Activated CD8-positive, alpha-beta memory T cell treated with anti-CD3 and anti-CD28 coated beads, Interleukin-2, amount 50 U/mL, for 1 hour (primary cell): ENCODE data around the gene SERPINB6.
"Not testable (repeated sequence)": the region's sequence is repeated elsewhere in the genome, so short reads cannot be mapped to it uniquely, and the experiment has no call there.

Experiments used
- DNase-seq: peaks from one replicate; pipeline ENCODE4 v3.0.0-alpha.2; 2020; ENCODE audit errors: extremely low read depth

Gene SERPINB6

DNA sequence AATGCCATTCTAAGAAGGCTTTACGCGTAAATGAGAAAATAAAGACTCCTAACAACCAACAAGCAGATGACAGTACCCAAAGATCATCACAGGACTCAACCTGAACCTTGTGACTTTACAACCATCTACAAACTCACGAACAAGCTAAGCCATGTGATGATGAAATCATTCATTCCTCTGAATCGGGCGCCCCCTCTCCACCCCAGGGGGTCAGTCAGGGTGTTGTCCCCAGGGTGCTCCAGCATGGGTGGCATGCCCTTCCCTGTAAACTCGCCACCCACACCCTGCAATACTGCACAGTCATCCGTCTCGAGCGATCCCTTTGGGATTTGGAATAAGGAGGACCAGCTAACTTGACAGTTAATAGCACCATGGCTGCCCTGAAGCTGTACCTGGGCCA lies 12.6 kb downstream of the SERPINB6 start:
- DNase-seq = no peak

DNA sequence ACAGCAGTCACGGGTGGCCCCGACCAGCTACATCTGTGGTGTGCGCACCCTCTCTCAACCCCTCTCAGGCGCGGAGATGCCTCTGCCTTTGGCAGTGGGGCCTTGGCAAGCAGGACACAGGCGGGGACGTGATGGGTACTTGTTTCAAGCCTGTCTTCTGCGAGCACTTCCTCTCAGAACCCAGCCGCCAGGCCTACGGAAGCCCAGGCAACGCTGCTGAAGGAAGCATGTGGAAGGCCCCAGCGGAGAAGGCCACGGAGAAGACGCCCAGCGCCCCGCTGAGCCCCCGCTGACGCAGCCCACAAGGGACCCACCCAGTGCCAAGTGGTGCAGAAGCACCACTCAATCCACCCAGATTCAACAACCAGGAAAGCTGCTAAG lies 13.0 kb downstream of the SERPINB6 start:
- no peak for DNase-seq

DNA sequence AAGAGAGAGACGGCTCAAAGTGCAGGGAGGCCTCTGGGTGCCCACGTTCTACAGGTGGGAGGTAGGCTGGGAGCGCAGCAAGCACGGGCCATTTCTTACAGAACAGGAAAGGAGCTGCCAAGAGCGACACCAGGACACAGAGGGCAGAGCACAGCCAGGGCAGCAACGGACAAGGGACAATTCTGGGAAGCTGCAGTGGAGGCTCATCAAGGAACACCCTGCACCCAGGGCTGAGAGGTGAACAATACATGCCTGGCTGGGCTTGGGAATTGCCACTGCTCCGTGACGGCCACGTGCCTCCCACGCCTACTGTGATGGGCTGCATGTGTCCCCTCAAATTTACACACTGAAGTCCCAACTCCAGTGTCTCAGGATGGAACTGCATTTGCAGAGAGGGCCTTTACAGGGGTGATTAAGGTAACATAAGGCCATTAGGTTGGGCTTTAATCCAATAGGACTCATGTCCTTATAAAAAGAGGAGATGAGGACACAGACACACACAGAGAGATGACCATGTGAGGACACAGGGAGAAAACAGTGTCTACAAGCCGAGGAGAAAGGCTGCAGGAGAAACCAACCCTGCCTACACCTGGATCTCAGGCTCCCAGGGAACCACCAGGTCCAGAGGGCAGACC lies 13.6 kb downstream of the SERPINB6 start:
- DNase-seq = no peak

DNA sequence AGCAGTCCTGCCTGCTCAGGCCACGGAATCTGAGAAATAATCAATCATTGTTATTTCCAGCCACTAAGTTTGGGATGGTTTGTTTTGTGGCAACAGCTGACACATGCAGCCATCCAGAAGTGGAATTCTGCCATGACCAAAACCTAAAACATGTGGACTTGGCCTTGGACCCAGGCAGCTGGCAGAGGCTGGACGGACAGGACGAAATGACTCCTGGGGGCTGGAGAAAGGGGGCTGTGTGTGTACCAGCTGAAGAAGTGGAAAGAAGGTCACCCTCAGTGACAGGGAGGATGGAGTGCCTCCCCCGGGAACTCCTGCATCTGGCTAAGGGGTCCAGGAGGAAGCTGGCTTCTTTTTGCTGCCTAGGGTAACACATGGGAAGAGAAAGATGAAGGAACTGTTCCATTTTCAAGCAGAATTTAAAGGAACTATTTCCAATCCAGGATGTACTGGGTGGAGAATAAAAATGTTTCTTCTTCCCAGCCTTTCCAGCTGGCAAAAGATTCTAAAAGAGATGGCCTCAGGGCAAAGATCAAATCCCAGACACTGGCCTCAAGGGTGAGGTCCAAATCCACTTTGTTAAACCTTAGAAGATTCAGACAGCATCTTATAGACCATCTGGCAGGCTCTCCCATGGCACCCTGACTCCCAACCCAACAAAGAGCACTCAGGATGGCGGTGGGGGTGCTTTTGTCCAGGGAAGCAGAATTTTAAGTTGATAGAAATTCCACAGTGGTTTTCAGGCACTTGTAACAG lies 14.3 kb downstream of the SERPINB6 start:
- no peak for DNase-seq

DNA sequence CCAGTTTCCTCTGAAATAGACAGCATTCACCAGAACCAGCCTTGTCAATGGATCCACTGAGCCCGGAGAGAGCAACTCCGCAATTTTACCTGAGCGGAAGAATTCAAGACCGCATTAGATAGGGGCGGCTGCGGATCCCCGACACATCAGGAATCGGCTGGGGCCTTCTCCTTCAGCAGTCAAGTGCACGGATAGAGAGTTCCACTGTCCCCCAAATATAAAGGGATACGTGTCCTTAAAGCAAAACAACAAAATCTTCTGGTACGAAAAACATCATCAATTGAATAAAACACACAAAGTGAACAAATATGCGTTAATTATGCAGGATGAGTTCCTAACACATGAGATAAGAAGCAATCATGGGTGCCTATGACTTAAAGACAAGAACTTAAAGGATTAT lies 18.3 kb downstream of the SERPINB6 start:
- no peak for DNase-seq

DNA sequence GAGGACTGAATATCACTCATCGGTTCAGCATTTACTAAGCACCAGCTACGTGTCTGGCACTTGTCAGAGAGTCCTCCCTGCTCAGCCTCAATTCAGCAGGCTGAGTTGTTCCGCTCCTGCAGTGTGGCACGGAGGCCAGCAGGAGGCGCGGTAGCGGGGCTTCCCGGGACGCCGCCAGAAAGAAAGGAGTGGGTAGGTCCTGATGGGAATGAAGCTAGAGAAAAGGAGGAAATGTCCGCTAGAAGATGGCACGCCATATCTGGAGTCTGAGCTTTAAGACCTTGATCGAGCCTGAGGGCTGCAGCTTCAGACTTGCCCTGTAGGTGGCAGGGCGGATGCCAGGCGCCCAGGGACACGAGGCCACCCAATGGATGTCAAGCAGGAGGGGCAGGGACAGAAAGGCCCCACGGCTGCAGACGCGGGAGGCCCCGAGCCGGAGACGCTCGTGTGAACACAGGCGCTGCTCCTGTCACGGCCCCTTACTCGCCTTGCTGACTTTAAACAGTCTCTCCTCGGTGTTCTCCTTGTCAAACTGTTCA lies 18.7 kb downstream of the SERPINB6 start:
- DNase-seq = no peak

DNA sequence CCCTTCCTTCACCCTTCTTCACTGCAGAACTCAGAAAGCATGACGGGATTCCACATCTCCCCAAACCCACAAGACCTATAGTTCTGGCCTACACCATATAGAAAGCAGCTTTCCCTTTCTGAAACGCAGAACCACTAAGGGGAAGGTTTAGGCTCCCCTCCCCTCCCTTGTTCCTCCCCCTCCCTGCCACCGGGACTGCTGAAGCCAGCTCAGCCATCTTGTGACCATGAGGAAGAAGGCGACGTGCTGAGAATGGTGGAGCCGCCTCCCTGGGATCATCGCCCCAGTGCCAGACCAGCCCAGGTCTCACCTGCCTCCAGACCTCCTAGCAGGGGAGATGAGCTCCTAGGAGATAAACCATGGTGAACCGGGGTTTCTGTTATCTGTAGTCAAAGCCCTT lies 19.6 kb downstream of the SERPINB6 start:
- DNase-seq = no peak

DNA sequence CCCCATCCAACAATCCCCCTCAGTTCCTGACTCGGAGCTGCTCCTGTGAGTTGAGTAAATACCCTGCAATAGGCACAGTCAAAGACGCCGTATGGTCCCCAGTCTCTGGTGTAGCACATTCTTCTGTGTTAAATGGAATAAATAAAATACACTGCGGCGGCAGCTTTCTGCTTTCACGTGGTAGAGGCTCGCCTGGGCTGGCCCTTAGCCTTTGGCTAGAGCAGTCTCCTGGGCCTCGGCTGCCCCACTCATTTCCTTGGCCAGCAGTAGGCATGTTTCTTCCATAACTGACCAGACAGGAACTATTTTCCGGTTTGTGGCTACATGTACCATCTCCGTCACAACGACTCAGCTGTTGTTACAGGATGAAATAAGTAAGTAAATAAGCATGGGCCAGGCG lies 20.7 kb downstream of the SERPINB6 start:
- DNase-seq = no peak

DNA sequence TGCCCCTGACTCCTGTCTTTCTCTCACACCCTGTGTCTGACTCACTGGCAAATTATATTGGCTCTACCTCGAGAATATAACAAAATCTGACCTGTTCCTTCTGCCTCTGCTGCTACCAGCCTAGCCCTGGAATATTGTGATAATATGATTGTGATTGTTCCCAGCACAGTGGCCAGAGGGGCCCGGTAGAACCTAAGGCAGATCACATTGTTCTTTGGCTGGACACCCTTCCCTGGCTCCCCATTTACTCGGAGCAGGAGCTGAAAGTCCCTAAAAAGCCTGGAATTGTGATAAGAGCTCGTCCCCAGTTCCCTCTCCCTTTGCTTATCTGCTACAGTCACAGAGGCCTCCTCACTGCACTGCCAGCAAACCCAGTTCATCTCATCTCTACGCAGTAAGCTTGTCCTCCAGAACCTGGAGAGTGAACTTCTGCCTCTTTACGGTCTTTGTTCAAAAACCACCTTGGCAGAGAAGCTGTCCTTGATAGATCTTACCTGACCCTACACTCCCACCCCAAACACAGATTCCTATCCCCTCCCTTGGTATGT lies 21.8 kb downstream of the SERPINB6 start:
- no peak for DNase-seq

DNA sequence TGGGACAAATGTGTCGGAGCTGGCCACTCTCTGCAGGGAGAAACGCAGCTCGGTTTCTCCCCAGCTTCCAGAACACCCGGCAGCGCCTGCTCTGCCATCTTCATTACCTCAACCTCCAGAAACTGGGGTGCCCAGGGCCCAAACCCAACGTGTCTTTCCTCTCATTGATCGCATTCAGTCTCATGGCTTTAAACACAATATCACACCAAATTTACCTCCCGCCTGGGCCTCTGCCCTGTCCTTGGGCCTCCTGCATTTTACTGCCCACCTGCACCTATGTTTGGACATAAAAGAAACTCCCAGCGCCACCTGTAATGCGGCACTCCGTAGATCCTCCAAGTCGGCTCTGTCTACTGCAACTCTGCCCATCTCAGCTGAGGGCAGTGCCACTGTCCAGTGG lies 22.2 kb downstream of the SERPINB6 start:
- DNase-seq = no peak

DNA sequence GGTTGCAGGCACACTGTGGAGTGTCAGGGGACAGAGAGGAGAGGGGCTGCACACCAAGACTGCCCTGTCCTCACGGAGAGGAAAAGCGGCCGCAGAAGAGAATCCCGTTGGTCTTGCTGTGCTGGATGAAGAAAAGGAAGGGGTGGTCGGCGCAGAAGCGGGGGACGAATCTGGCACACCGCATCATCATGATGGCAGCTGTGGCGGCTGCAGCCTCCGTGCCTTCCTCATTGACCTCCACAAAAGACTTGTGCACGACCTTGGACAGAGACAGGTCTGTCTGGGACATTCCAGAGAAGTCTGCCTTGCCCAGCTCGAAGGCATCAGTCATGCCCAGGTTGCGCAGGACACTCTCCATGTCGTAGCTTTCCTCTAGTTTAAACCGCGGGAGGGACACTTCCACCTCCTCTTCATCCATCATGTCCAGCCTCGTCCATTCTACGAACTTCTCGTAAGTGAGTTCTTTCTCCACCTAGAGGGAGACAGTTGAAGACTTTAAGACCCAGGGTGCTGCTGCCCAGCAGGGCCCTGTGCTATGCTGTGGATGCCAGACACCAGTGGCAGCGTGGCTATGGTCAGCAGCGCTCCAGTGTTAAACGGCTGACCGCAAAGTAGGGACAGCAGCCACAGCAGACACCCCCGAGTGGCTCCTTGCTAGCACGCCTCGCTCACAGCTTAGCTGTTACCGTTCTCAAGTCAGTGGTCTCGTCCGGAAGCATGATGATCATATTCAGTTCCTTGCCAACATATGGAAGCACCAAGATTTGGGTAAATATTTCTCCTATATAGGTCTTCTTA lies 22.9 kb downstream of the SERPINB6 start:
- no peak for DNase-seq

DNA sequence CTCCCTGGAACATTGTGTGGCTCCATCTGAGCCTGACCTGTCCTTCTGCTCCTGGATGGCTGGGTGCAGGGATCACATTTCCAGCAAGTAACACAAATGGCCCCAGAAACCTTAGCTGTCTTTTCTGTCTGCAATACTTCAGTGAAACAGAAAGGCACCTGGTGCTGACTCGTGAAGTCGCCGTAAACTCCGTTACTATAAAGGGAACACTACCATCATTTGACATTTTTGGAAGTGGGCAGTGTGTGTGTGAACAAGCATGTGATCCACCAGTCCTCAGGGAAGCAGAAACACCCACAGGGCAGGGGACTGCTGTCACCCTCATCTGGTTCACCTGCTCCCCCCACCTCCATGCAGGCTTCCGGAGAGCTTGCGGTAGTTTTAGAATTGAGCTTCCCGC lies 23.9 kb downstream of the SERPINB6 start:
- DNase-seq = no peak

DNA sequence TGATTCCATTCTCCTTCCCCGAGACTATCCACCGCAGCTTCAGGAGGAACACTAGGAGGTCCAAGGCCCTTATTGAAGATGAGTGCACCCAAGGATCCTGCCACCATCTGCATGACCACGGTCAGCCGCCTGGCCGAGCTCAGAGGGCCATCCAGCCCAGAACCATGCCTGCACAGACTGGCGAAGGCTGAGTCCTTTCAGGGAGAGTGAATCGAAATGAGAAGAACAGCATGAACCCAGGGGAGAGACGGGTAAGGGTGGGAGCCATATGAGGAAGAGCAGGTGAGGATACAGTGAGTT lies 26.3 kb downstream of the SERPINB6 start:
- DNase-seq = no peak

DNA sequence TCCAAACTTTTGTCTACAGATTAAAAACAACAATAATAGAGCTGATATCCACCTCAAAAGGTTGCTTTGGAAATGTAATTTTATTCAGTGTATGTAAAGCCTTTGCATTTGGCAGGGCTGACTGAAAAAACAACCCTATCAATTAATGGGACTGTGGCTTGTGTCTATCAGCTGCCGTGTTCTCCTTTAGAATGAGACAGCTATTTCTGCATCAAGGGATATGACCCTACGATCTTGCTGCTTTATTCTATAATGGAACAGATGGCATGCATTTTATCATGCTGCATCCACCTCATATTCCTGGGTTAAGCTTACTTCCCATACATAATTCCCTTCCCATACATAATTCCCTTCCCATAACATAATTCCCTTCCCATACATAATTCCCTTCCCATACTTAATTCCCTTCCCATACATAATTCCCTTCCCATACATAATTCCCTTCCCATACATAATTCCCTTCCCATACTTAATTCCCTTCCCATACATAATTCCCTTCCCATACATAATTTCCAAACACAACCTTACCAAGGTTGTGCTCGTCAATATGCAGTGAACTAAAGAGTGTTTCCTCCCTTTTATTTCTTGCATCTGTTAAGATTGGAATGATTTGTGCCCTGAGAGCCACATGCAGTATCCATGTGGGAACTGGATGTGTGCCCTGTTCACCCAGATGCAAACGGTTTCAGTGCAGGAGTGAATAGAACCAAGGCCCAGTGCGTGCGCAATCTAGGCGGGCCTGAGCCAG lies 26.8 kb downstream of the SERPINB6 start:
- DNase-seq = no peak

DNA sequence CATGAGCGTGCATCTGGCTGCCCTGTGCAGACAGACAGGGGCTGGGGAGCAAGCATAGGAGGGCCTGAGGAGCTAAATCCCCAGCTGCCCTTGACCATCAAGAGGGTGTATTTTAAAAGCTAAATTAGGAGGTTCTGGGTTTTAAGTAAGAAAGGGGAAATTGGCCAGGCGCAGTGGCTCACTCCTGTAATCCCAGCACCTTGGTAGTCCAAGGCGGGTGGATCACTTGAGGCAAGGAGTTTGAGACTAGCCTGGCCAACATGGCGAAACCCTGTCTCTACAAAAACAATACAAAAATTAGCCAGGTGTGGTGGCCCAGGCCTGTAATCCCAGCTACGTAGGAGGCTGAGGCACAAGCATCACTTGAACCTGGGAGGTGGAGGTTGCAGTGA lies 27.8 kb downstream of the SERPINB6 start:
- no peak for DNase-seq

DNA sequence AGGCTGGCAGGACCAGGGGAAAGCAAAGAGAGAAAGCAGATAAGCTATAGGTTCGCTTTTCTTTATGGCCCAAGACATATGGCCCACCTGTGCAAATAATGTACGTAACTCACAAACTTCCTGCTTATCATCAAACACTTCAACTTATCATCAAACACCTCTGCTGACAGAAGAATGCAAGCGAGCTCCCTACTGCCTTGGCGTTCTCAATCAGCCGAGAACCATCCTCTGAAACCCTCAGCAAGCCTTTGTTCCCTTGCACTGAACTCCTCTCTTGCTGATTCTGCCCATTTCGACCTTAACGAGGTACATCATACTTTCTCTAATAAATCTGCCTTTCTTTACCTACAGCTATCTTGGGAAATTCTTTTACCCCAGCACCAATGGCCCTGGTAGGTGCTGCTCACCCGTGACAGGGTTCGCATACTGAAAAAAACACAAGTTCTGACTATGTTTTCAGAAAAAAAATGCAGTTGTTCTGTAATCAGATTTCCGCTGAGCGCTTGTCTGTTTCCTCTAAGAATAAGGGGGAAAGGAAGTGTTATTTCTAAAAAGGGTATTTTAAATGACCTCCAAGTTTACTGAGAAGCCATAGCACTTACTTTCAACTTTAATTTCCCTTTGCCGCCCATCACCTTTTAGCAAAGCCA lies 28.3 kb downstream of the SERPINB6 start:
- no peak for DNase-seq

DNA sequence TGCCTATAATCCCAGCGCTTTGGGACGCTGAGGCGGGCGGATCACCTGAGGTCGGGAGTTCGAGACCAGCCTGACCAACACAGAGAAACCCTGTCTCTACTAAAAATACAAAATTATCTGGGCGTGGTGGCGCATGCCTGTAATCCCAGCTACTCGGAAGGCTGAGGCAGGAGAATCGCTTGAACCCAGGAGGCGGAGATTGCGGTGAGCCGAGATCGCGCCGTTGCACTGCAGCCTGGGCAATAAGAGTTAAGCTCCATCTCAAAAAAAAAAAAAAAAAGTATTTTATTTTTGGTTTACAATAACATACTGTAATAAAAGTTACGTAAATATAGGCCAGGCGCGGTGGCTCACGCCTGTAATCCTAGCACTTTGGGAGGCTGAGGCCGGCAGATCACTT lies 29.3 kb downstream of the SERPINB6 start:
- DNase-seq = not testable (repeated sequence)

DNA sequence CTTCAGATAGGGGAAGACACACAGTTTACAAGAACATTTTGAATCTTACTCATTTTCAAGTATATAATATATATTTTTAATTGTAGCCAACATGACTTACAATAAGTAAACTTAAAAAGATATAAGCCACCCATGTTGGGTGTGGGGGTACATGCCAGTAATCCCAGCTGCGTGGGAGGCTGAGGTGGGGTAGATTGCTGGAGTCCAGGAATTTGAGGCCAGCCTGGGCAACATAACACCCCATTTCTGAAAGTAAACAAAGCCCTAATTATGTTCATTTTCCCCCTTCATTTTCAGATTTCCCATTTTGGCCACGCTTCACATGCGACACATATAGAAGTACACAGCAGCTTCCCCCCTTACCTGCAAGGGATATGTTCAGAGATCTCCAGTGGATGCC lies 30.5 kb downstream of the SERPINB6 start:
- DNase-seq = no peak

DNA sequence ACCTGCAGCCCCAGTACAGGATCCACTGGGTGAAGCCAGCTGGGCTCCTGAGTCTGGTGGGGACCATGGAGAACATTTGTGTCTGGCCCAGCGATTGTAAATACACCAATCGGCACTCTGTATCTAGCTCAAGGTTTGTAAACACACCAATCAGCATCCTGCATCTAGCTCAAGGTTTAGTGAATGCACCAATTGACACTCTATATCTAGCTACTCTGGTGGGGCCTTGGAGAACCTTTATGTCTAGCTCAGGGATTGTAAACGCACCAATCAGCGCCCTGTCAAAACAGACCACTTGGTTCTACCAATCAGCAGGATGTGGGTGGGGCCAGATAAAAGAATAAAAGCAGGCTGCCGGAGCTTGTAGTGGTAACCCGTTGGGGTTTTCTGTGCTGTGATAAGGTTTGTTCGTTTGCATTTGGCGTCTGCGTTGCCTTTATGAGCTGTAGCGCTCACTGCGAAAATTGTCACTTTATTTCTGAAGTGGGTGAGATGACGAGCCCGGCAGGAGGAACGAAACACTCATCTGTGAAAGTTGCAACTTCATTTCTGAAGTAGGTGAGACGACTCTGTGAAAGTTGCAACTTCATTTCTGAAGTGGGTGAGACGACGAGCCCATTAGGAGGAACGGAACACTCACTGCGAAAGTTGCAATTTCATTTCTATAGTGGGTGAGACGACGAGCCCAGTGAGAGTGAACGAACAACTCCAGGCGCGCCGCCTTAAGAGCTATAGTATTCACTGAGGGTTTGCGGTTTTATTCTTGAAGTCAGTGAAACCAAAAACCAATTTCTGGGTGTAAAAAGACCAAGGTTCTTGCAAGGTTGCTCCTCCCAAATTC lies 31.1 kb downstream of the SERPINB6 start:
- DNase-seq = peak; percentile 36

DNA sequence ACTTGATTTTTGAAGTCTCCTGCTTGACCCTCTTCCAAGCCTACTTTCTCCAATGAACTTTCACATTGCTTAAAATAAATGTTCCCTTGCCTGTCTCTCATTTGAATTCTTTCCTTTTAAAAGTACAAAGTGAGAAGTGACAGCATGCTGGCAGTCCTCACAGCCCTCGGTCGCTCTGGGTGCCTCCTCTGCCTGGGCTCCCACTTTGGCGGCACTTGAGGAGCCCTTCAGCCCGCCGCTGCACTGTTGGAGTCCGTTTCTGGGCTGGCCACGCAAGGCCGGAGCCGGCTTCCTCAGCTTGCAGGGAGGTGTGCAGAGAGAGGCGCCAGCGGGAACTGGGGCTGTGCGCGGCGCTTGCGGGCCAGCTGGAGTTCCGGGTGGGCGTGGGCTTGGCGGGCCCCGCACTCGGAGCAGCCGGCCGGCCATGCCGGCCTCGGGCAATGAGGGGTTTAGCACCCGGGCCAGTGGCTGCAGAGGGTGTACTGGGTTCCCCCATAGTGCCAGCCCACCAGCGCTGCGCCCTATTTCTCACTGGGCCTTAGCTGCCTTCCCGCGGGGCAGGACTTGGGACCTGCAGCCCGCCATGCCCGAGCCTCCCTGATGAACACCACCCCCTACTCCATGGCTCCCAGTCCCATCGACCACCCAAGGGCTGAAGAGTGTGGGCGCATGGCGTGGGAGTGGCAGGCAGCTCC lies 31.9 kb downstream of the SERPINB6 start:
- DNase-seq = no peak
